ENCODE data around the gene GPR61.

DNA sequence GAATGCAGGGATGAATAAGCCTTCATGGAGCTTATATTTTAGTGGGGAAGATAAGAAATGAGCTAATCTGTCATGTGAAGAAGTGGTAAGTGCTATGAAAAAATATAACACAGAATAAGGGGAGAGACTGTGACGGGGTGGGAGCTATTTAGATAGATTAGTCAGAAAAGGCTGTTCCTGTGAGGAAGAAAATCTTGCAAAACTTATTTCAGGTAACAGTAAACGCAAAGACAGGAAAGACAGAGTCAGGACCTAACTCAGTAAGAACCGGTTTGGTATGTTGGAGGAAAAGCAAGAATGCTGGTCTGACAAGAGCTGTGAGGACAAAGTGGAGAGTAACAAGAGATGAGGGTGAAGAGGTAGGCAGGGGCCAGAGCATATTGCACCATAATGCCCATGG is 30.7 kb downstream of the GPR61 start:
- TF ChIP-seq, protein P1, sequence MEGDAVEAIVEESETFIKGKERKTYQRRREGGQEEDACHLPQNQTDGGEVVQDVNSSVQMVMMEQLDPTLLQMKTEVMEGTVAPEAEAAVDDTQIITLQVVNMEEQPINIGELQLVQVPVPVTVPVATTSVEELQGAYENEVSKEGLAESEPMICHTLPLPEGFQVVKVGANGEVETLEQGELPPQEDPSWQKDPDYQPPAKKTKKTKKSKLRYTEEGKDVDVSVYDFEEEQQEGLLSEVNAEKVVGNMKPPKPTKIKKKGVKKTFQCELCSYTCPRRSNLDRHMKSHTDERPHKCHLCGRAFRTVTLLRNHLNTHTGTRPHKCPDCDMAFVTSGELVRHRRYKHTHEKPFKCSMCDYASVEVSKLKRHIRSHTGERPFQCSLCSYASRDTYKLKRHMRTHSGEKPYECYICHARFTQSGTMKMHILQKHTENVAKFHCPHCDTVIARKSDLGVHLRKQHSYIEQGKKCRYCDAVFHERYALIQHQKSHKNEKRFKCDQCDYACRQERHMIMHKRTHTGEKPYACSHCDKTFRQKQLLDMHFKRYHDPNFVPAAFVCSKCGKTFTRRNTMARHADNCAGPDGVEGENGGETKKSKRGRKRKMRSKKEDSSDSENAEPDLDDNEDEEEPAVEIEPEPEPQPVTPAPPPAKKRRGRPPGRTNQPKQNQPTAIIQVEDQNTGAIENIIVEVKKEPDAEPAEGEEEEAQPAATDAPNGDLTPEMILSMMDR (IDR thresholded peaks at IDR 0.05), result no peak
- no peak for TF ChIP-seq POLR2A (IDR thresholded peaks at IDR 0.05)
- peak in 1 of 2 donors; percentile 40 for TF ChIP-seq POLR2AphosphoS5 (IDR thresholded peaks at IDR 0.05; ENCODE audit: insufficient read depth in 1 of 2, low read depth in 1 of 2)
